Thyroid gland (tissue), 4 donors: Measurements from ENCODE around the gene DPAGT1. TPM values are rescaled to one million over a fixed set of nuclear protein-coding genes. Genes with fewer than 3 reads are reported as not detected.

Experiments used
- DNase-seq, 2 donors: peaks; one replicate each; pipeline ENCODE4 v3.0.0-alpha.2; 2019
- H3K27ac ChIP-seq, 3 donors: fragments of 200-600 bp; sonication (generic); 1 replicate in 2 of 3; 2 replicates in 1 of 3; pipeline ENCODE4 v1.5.1; 2016 to 2019; ENCODE audit warnings: mild to moderate bottlenecking in 1 of 3, moderate library complexity in 1 of 3
- H3K27me3 ChIP-seq: fragments of 200-600 bp; sonication (generic); one replicate; pipeline ENCODE4 v1.5.1; 2019
- H3K36me3 ChIP-seq, 2 donors: fragments of 200-600 bp; sonication (generic); one replicate each; pipeline ENCODE4 v1.5.1; 2016 to 2019
- H3K4me1 ChIP-seq, 2 donors: fragments of 200-600 bp; sonication (generic); one replicate each; pipeline ENCODE4 v1.5.1; 2017 to 2019
- H3K4me3 ChIP-seq, 3 donors: fragments of 200-600 bp; sonication (generic); replicated peaks in 1 of 3; 1 replicate in 2 of 3; 2 replicates in 1 of 3; pipeline ENCODE4 v1.5.1; 2016; ENCODE audit warnings: mild to moderate bottlenecking in 1 of 3
- H3K9me3 ChIP-seq: fragments of 200-600 bp; sonication (generic); one replicate; pipeline ENCODE4 v1.5.1; 2017
- POLR2A ChIP-seq, 2 donors: fragments of 450-650 bp; IDR thresholded peaks; one replicate each; pipeline ENCODE4 v1.6.1; 2017; ENCODE audit warnings: antibody characterized with exemption in 2 of 2, mild to moderate bottlenecking in 2 of 2, moderate library complexity in 1 of 2
- WGBS, 2 donors: methylation state at CpG; one replicate each; pipeline ENCODE4 v1.1.5; 2017; 5-methylcytosine and 5-hydroxymethylcytosine counted together
- intact Hi-C: fragments of 100-400 bp; cut with DNase I; formaldehyde crosslinking; loops from one replicate; pipeline ENCODE4 v1.15.1; 2023
- total RNA-seq, 4 donors: library from RNA; depleted of rRNA; stranded (reverse); fragments of >200 nt; gene quantifications; one replicate each; pipeline ENCODE4 v1.2.3, GENCODE V29; 2016
- TF ChIP-seq, protein P1 (sequence below), 6 experiments: fragments of 200-600 bp in 3 of 6; fragments of 450-650 bp in 3 of 6; sonication (generic) in 3 of 6; IDR thresholded peaks; one replicate each; pipeline ENCODE4 v1.5.1; 2016 to 2019; ENCODE audit warnings: antibody characterized with exemption in 6 of 6, mild to moderate bottlenecking in 2 of 6, inconsistent platforms in 1 of 6, moderate library complexity in 1 of 6

DPAGT1 gene
- 10 to 100 TPM; 29.8 to 42.8 (median 38.7) TPM for total RNA-seq

DNA sequence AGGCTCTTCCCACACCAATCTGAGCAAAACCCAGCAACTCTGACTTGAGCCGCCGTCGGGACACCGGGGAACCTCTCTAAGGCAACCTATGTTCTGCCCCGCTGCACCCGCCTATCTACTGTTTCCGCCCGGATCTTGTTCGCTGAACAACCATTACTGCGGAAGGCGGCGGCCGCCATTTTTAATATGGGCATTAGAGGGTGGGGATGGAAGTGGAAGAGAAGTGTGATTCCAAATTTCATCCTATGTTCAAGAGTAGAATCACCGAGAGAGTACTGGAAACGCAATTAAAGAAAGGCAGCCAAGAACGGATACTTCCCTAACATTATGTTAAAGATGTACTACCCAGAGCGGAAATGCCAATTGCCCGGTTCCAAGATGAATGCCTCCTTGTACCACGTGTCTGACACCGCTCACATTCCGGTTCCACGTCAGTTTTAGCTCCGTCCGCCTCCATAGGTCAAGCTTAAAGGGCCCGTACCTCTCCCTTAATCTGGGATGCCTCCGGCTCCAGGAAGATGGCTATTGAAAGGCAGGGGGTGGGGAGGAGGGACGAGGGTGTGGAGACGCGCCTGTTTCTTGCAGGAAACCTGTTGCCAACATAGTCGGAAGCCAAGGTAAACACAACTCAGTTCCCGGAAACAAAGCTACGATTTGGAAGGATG, at the start of gene DPAGT1:
TSS of gene DPAGT1 (minus strand) at position 95 of the 665 bp plus-strand sequence. CDS start 198 bp downstream, outside the sequence.
- peak within 1 kb of the TSS; percentile 85 to 91 (median 88) for H3K27ac ChIP-seq
- intact Hi-C loops, result no loop called here

DNA sequence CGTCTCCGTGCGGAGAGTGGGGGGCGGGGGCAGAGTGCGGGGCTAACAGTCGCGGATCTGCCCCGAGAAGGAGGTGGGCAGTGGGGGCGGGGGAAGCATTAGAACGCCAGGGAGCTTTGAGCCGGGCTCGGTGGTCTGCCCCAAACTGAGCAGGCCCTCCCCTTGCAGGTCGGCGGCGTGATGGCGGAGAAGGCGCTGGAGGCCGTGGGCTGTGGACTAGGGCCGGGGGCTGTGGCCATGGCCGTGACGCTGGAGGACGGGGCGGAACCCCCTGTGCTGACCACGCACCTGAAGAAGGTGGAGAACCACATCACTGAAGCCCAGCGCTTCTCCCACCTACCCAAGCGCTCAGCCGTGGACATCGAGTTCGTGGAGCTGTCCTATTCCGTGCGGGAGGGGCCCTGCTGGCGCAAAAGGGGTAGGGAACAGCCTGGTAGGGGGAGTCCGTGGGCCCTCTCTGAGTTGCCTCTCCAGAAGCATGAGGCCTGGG, 48.2 kb upstream of the DPAGT1 start:
- Histone ChIP-seq H3K36me3 (no peaks in the 10 kb centered on the region), H3K9me3 (no peaks in the 10 kb centered on the region), H3K27me3 (peaks cover 4% of the 10 kb centered on the region), H3K4me1 (peaks cover 6 to 9% of the 10 kb centered on the region in 2 donors), H3K27ac (no peak overlapping the region), H3K4me3 (peak overlapping the region in 1 of 3 donors; percentile 32)
- intact Hi-C loops, result loop anchor here (5.0 kb wide), 1 partner anchor 47 kb away; no protein-coding TSS in a partner anchor
- peak in 1 of 2 donors; percentile 8 for DNase-seq
- TF ChIP-seq POLR2A (IDR thresholded peaks at IDR 0.05), result no peak
- TF ChIP-seq, protein P1, sequence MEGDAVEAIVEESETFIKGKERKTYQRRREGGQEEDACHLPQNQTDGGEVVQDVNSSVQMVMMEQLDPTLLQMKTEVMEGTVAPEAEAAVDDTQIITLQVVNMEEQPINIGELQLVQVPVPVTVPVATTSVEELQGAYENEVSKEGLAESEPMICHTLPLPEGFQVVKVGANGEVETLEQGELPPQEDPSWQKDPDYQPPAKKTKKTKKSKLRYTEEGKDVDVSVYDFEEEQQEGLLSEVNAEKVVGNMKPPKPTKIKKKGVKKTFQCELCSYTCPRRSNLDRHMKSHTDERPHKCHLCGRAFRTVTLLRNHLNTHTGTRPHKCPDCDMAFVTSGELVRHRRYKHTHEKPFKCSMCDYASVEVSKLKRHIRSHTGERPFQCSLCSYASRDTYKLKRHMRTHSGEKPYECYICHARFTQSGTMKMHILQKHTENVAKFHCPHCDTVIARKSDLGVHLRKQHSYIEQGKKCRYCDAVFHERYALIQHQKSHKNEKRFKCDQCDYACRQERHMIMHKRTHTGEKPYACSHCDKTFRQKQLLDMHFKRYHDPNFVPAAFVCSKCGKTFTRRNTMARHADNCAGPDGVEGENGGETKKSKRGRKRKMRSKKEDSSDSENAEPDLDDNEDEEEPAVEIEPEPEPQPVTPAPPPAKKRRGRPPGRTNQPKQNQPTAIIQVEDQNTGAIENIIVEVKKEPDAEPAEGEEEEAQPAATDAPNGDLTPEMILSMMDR (IDR thresholded peaks at IDR 0.05), result no peak
- 24 to 30% methylated on average over 14 to 16 of the region's 33 CpGs for WGBS, 2 donors

More for the DNA sequence above, at the start of gene DPAGT1:
- DNase-seq, result peak; percentile 90 to 91
- 1% methylated on average over 24 to 32 of the region's 32 CpGs for WGBS, 2 donors
- no peaks in the 10 kb centered on the region for H3K9me3 ChIP-seq
- H3K36me3 ChIP-seq, result peaks cover 9 to 11% of the 10 kb centered on the region in 2 donors
- H3K27me3 ChIP-seq, result no peaks in the 10 kb centered on the region
- H3K4me1 ChIP-seq, result peaks cover 17 to 30% of the 10 kb centered on the region in 2 donors
- peak within 1 kb of the TSS; percentile 35 to 74 (median 59) for H3K4me3 ChIP-seq
- TF ChIP-seq POLR2A (IDR thresholded peaks at IDR 0.05), result peak in 1 of 2 donors; percentile 50
- TF ChIP-seq, protein P1 (IDR thresholded peaks at IDR 0.05), result peak in 1 of 6 experiments; percentile 2

DNA sequence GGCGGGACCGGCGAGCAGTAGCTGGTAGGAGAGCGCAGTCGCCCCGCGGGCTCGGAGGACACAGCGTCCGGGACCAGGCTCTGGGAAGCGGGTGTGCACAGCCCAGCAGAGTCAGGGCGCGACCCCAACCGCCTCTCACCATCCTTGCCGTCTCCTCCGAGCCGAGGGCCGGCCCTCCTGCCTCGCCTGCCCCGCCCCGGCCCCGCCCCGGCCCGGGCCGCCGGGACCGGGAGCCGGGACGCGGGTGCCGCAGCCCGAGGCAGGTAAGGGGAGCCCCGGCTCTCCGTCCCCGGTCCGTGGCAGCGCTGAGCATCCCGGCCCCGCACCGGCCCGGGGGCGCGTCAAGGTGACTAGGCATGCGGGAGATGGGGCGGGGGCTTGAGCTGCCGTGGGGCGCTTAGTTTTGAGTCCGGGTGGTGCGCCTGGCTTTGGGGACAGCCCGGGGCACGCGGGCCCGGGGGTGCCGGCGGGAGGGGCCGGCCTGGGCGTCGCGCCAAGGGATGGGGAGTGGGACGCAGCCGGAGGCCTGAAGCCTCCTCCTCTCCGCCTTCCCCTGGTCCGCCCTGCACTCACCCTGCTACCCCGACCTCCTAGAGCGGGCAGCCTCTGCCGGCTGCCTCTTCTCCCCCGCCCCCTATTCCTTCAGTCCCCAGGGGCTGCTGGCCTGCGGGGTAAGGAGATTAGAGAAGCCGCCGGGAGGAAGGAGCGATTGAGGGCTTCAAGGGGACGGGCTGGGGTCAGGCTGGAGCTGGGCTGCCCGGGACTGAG, 47.5 kb upstream of the DPAGT1 start, which contains the start of gene ABCG4:
TSS of gene ABCG4 (plus strand) at position 35 of the 768 bp plus-strand sequence. CDS start 914 bp downstream, outside the sequence.
- intact Hi-C loops, result loop anchor here (5.0 kb wide), 1 partner anchor 48 kb away; no protein-coding TSS in a partner anchor
- Histone ChIP-seq H3K9me3 (no peaks in the 10 kb centered on the region), H3K36me3 (no peaks in the 10 kb centered on the region), H3K4me1 (peaks cover 6 to 13% of the 10 kb centered on the region in 2 donors), H3K4me3 (peak within 1 kb of the TSS; percentile 22 to 42 (median 32)), H3K27ac (no peak within 1 kb of the TSS), H3K27me3 (peaks cover 4% of the 10 kb centered on the region)
- TF ChIP-seq, protein P1 (IDR thresholded peaks at IDR 0.05), result no peak
- no peak for TF ChIP-seq POLR2A (IDR thresholded peaks at IDR 0.05)
- 0 to 1% methylated on average over 12 to 29 of the region's 73 CpGs for WGBS, 2 donors
- peak; percentile 24 for DNase-seq

DNA sequence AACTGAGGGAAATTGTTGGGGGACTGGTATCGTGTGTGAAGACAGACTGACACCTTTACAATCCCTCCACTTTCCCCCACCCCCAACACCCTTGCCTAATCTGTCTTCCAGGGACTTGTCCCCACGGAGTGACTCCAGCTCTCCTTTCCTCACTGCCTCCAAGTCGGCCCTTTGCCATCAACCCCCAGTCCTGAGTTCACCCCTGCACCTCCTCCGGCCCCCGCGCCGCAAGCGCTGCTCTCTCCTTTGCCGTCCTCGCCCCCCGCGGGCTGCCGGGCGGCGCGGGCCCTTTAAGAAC, 47.0 kb upstream of the DPAGT1 start:
- WGBS, 2 donors, result 2 to 4% methylated on average over 15 of the region's 16 CpGs
- no peak overlapping the region for H3K27ac ChIP-seq
- no peak for DNase-seq

More for the DNA sequence above, 47.0 kb upstream of the DPAGT1 start:
- Histone ChIP-seq H3K27me3 (peaks cover 4% of the 10 kb centered on the region), H3K4me3 (peak overlapping the region; percentile 22 to 42 (median 32)), H3K36me3 (no peaks in the 10 kb centered on the region), H3K9me3 (no peaks in the 10 kb centered on the region), H3K4me1 (peaks cover 6 to 13% of the 10 kb centered on the region in 2 donors)
- intact Hi-C loops, result loop anchor here (5.0 kb wide), 1 partner anchor 49 kb away; no protein-coding TSS in a partner anchor
- TF ChIP-seq POLR2A (IDR thresholded peaks at IDR 0.05), result no peak
- TF ChIP-seq, protein P1 (IDR thresholded peaks at IDR 0.05), result no peak
